Uterus (tissue), 4 donors: ENCODE results near the gene ZNF117. TPM values are rescaled to one million over a fixed set of nuclear protein-coding genes. Genes with fewer than 3 reads are reported as not detected.
"Not testable (repeated sequence)": the region's sequence is repeated elsewhere in the genome, so short reads cannot be mapped to it uniquely, and the experiment has no call there.

Experiments
- DNase-seq, 2 donors: peaks; one replicate each; pipeline ENCODE4 v3.0.0-alpha.2; 2019 to 2020
- H3K27ac ChIP-seq, 2 donors: fragments of 200-600 bp; sonication (generic); 1 replicate in 1 of 2; 2 replicates in 1 of 2; pipeline ENCODE4 v1.5.1; 2016 to 2018
- H3K27me3 ChIP-seq, 2 donors: fragments of 200-600 bp; sonication (generic); one replicate each; pipeline ENCODE4 v1.5.1; 2018 to 2019; ENCODE audit warnings: control low read depth in 1 of 2
- H3K36me3 ChIP-seq, 2 donors: fragments of 200-600 bp; sonication (generic); one replicate each; pipeline ENCODE4 v1.5.1; 2019; ENCODE audit warnings: control low read depth in 1 of 2
- H3K4me1 ChIP-seq, 2 donors: fragments of 200-600 bp; sonication (generic); one replicate each; pipeline ENCODE4 v1.5.1; 2018 to 2019; ENCODE audit warnings: control low read depth in 1 of 2
- H3K4me3 ChIP-seq, 2 donors: fragments of 200-600 bp; sonication (generic); 1 replicate in 1 of 2; 2 replicates in 1 of 2; pipeline ENCODE4 v1.5.1; 2018 to 2019; ENCODE audit warnings: mild to moderate bottlenecking in 1 of 2
- H3K9me3 ChIP-seq, 2 donors: fragments of 200-600 bp; sonication (generic); one replicate each; pipeline ENCODE4 v1.5.1; 2019; ENCODE audit warnings: control low read depth in 1 of 2
- POLR2A ChIP-seq, 2 donors: fragments of 450-650 bp; IDR thresholded peaks; one replicate each; pipeline ENCODE4 v1.6.1; 2016; ENCODE audit warnings: antibody characterized with exemption in 2 of 2, mild to moderate bottlenecking in 1 of 2, moderate library complexity in 1 of 2
- intact Hi-C: fragments of 100-400 bp; cut with DNase I; formaldehyde crosslinking; loops from one replicate; pipeline ENCODE4 v1.15.1; 2023; ENCODE audit warnings: low total_unique reads
- total RNA-seq, 4 donors: library from RNA; depleted of rRNA in 3 of 4; stranded (reverse); fragments of >200 nt in 3 of 4; gene quantifications; one replicate each; pipeline versions ENCODE4 v1.1.0 to v1.2.4, GENCODE V29; 2014 to 2023
- TF ChIP-seq, protein P1 (sequence below), 4 experiments: fragments of 200-600 bp in 2 of 4; fragments of 450-650 bp in 2 of 4; sonication (generic) in 2 of 4; IDR thresholded peaks; one replicate each; pipeline ENCODE4 v1.5.1; 2016 to 2019; ENCODE audit warnings: antibody characterized with exemption in 4 of 4, mild to moderate bottlenecking in 2 of 4, moderate library complexity in 1 of 4
- donor health status: DM: yes; HTN: yes; CAD: no.

Gene ZNF117
- total RNA-seq, 4 donors from 2014 or later, result 9.4 to 32.0 (median 12.7) TPM

DNA sequence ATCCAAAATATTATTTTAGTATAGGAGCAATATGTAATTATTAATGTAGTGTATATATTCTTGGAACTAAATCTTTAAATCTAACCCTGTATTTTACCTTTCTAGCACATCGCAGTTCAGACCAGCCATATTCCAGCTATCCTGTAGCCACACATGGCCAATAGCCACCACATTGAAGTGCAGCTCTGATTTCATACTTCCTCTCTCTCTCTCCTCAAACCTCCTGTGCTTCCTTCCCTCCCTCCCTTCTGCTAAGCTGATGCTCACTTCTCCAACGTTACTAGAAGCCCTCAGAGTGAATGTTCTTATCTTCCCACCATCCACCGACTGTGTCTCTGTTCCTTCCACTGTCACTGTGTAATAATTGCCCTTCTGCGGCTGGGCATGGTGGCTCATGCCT lies 16.2 kb upstream of the ZNF117 start:
- H3K27me3 ChIP-seq, H3K4me1 ChIP-seq, DNase-seq, H3K9me3 ChIP-seq, intact Hi-C loops, H3K36me3 ChIP-seq: not testable (repeated sequence)
- Histone ChIP-seq H3K27ac (peak overlapping the region; percentile 77 to 88), H3K4me3 (peak overlapping the region in 1 of 2 donors; percentile 71)

GRCh38 chr7:65006094-65006992 lies 15.5 kb upstream of the ZNF117 start, which contains the start of gene ERV3-1:
Gene ERV3-1 (minus strand): TSS chr7:65006687. CDS start chr7:64993026, 13,661 bp downstream.
- peak; percentile 94 to 97 for DNase-seq
- intact Hi-C loops, result no loop called here
- H3K27me3 ChIP-seq, result no peaks in the 10 kb centered on the region

GRCh38 chr7:65004575-65004974 lies 13.7 kb upstream of the ZNF117 start:
- Histone ChIP-seq H3K4me3 (no peak overlapping the region), H3K36me3 (no peaks in the 10 kb centered on the region), H3K9me3 (no peaks in the 10 kb centered on the region), H3K27me3 (no peaks in the 10 kb centered on the region), H3K4me1 (peaks cover 0 to 5% of the 10 kb centered on the region in 2 donors), H3K27ac (no peak overlapping the region)
- intact Hi-C loops, result no loop called here
- no peak for DNase-seq
- no peak for TF ChIP-seq POLR2A (IDR thresholded peaks at IDR 0.05)
- TF ChIP-seq, protein P1, sequence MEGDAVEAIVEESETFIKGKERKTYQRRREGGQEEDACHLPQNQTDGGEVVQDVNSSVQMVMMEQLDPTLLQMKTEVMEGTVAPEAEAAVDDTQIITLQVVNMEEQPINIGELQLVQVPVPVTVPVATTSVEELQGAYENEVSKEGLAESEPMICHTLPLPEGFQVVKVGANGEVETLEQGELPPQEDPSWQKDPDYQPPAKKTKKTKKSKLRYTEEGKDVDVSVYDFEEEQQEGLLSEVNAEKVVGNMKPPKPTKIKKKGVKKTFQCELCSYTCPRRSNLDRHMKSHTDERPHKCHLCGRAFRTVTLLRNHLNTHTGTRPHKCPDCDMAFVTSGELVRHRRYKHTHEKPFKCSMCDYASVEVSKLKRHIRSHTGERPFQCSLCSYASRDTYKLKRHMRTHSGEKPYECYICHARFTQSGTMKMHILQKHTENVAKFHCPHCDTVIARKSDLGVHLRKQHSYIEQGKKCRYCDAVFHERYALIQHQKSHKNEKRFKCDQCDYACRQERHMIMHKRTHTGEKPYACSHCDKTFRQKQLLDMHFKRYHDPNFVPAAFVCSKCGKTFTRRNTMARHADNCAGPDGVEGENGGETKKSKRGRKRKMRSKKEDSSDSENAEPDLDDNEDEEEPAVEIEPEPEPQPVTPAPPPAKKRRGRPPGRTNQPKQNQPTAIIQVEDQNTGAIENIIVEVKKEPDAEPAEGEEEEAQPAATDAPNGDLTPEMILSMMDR (IDR thresholded peaks at IDR 0.05), result no peak

More at GRCh38 chr7:65006094-65006992, 15.5 kb upstream of the ZNF117 start, which contains the start of gene ERV3-1:
- TF ChIP-seq, protein P1 (IDR thresholded peaks at IDR 0.05), result no peak
- peak; percentile 85 to 92 for TF ChIP-seq POLR2A (IDR thresholded peaks at IDR 0.05)
- H3K27ac ChIP-seq, result peak within 1 kb of the TSS; percentile 77 to 88
- H3K9me3 ChIP-seq, result no peaks in the 10 kb centered on the region
- H3K4me1 ChIP-seq, result peaks cover 0 to 5% of the 10 kb centered on the region in 2 donors
- no peaks in the 10 kb centered on the region for H3K36me3 ChIP-seq
- peak within 1 kb of the TSS; percentile 62 to 71 for H3K4me3 ChIP-seq

DNA sequence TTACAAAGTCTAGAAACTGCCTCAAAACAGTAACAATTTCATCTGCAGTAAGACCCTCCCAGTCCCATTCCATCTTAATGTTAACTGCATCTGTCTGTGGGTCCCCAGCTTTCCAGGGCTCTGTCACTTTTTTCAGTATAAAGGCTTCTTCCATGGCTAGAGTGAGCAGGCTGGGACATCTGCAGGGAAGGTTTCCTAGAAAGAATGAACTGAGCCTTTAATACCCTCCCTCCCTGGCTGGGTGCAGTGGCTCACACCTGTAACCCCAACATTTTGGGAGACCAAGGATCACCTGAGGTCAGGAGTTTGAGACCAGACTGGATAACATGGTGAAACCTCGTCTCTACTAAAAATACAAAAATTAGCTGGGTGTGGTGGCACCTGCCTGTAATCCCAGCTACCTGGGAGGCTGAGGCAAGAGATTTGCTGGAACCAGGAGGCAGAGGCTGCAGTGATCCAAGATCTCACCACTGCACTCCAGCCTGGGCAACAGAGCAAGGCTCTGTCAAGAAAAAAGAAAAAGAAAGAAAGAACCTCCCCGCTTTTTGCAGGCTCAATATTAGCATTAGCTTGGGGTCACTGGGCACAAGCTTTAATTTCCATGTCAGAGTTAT lies 12.2 kb upstream of the ZNF117 start:
- intact Hi-C loops, result no loop called here
- no peaks in the 10 kb centered on the region for H3K27me3 ChIP-seq
- TF ChIP-seq, protein P1 (IDR thresholded peaks at IDR 0.05), result no peak
- TF ChIP-seq POLR2A (IDR thresholded peaks at IDR 0.05), result no peak

GRCh38 chr7:65001291-65001814 lies 10.5 kb upstream of the ZNF117 start:
- Histone ChIP-seq H3K9me3 (no peaks in the 10 kb centered on the region), H3K4me1 (peaks cover 0 to 5% of the 10 kb centered on the region in 2 donors), H3K27ac (no peak overlapping the region), H3K27me3 (no peaks in the 10 kb centered on the region), H3K4me3 (no peak overlapping the region), H3K36me3 (no peaks in the 10 kb centered on the region)
- TF ChIP-seq POLR2A (IDR thresholded peaks at IDR 0.05), result no peak
- TF ChIP-seq, protein P1 (IDR thresholded peaks at IDR 0.05), result no peak
- intact Hi-C loops, result no loop called here
- DNase-seq, result no peak

More for the DNA sequence above, 12.2 kb upstream of the ZNF117 start:
- peaks cover 0 to 5% of the 10 kb centered on the region in 2 donors for H3K4me1 ChIP-seq
- H3K4me3 ChIP-seq, result no peak overlapping the region
- H3K9me3 ChIP-seq, result no peaks in the 10 kb centered on the region
- no peak for DNase-seq
- no peak overlapping the region for H3K27ac ChIP-seq
- H3K36me3 ChIP-seq, result no peaks in the 10 kb centered on the region
